GM18508 (cell line): ENCODE measurements around the gene TMEM167B.
A peak's percentile ranks its signal among the peaks of the same experiment; 100 is the strongest.

Experiments used
- ATAC-seq: cut with Tn5 transposase; IDR thresholded peaks from one replicate; pipeline ENCODE4 v1.9.1; 2021; ENCODE audit warnings: moderate number of reproducible peaks; ENCODE audit not compliant: insufficient read depth, unreplicated experiment

Gene TMEM167B

DNA sequence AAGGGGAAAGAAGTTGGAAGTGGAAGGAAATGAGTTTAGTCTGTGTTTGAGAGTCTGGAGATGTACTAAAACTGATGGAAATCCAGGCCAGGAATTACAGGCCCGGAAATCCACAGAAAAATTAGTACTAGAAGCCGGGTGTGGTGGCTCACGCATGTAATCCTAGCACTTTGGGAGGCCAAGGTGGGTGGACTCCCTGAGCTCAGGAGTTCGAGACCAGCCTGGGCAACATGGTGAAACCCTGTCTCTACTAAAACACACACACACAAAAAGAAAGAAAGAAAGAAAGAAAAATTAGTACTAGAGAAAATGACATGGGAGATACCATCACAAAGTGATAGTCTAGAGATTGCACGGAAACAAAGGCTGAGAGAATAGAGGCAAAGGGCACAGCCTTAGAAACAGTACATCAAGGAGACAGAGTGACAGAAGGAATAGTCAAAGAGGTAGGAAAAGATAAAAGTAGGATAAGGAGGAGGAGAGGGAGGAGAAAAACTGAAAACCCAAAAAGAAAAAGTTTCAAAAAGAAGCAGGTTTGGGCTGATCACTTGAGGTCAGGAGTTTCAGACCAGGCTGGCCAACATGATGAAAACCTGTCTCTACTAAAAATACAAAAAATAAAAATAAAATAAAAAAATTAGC lies 10.0 kb upstream of the TMEM167B start:
- ATAC-seq, result no peak

DNA sequence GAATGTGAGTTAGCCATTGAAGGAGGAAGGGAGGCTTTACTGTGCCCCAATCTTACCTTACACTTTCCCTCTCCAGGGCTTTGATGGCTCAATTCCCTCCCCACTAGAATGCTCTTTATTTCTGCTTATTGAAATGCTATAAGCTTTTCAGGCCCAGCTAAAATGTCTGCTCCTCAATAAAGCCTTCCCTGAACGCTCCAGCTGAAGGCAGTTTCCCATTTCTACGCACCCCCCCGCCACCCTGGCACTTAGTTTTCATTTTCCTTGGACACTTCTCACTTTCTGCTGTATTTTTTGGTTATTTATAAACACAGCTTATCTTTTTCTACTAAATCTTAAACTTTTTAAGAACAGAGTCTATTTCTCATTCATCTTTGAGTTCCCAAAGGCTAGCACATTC lies 7.1 kb upstream of the TMEM167B start:
- no peak for ATAC-seq

DNA sequence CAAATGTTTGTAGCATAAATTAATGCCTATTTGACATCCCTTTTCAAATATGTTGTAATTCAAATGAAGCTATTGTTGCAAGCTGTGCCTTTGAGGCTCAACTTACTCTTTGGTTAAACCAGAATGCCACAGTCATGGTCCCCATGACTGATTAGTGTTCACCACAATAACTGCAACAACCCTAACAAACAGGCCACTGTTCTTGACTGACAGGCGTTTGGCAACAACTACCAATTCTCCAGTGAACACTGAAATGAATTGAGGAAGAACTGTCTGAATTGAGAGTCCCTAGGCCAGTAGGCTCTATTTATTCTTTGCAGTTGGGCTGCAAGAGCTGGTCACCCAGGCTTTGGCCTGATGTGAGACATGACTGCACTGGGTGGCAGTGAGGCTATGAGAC lies 6.6 kb upstream of the TMEM167B start:
- no peak for ATAC-seq

DNA sequence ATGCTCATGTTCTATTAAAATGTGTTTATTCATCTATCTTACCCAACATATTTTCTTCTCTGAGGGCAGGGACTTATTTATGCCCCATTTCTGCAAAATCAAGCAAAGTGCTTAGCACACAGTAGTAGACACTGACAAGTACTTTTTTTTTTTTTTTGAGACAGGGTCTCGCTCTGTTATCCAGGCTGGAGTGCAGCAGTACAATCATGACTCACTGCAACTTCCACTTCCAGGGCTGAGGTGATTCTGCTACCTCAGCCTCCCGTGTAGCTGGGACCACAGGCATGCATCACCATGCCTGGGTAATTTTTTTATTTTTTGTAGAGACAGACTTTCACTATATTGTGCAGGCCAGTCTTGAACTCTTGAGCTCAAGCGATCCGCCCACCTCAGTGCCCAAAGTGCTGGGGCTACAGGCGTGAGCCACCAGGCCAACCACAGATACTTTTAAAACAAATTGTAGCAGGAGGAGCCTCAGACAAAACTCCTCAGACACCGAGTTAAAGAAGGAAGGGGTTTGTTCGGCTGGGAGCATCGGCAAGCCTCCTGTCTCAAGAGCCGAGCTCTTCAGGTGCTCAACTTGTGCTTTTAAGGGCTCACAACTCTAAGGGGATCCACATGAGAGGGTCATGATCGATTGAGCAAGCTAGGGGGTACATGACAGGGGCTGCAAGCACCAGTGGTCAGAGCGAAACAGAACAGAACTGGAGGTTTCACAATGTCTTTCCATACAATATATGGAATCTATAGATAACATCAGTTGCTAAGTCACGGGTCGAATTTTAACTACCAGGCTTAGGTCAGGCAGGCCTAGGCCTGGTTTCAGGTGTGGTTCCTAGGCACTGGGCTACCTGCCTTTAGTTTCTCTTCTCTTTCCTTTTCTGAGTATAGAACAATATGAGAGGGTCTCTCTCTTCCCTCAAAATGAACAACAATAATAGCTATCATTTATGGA lies 5.7 kb upstream of the TMEM167B start:
- ATAC-seq, result no peak

DNA sequence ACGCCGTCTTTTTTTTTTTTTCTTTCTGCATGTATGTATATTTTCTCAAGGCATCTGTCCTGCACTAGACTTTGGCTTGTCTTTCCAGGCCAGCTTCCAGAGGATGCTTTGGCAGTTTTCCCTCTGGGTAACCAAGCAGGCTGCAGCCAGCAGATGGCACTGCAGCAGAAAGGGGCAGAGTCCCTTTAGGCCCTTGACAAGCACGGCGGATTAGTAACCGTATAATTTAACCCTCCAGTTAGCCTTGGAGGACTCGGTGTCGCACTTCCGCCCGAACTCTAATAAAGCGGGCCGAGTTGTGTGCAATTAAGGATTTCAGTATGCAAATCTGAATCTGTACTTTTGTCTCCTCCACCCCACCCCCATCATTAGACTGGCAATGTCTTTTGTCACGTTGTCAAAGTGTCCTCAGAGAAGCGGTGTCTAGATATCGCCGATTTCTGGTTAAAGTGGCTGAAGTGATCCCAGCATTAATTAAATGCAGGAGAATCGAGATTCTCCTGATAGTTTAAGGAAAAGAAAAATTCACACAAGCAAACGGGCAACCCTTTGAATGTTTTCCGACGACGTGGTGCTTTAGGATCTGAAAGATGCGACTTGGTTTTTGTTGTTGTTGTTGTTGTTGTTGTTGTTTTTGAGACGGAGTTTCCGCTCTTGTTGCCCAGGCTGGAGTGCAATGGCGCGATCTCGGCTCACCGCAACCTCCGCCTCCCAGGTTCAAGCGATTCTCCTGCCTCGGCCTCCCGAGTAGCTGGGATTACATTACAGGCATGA lies 1.1 kb upstream of the TMEM167B start:
- no peak for ATAC-seq

DNA sequence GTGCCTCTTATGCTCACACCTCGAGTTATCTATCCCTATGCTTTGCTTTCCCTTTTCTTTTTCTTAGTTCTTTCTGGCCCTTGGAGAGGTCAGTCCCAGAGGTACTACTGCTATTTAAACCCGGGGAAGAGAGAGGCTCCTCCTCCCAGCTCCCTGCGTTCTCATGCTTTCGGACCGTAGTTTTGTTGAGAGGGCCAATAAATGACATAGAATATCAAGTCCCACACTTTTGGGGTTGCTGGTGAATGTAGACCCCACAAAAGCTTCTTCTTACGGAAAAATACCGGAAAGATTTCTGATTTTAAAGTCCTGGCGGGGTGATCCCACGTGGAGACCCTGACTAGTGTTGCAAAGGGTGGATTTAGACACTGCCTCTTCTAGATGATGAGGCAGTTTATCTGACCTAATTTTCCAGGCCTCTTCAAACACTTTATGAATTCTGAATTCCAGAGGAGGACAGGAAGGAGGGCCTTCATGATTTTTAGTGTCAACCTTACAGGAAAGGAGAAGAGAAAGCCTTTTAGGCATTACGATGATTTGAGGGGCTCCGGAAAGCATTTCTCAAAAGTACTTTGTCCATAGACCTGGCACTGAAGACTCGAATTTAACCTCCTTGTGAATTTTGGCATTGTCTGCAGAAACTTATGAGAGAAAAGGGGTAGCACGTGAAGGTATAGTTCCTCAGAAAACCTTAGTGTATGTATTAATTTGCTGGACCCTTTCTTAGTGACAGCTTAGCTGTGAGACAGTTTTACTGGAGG lies 694 bp downstream of the TMEM167B start:
- peak; percentile 32 for ATAC-seq

DNA sequence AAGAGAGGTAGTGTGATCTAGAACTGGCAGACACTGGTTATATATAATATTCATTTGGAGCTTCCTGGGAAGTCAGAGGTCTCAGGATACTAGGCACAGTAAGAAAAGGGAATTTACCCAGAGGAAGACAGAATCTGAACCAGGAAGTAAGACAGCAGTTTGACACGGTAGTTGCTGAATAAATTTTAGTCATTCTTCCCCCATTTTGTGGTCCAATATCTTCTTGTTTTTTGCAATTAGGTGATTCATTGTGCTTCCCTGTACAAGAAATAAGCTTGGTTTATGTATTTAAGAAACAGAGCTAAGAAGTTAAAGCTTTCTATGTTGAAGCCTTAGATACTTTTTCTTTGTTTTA lies 1.3 kb downstream of the TMEM167B start:
- no peak for ATAC-seq

DNA sequence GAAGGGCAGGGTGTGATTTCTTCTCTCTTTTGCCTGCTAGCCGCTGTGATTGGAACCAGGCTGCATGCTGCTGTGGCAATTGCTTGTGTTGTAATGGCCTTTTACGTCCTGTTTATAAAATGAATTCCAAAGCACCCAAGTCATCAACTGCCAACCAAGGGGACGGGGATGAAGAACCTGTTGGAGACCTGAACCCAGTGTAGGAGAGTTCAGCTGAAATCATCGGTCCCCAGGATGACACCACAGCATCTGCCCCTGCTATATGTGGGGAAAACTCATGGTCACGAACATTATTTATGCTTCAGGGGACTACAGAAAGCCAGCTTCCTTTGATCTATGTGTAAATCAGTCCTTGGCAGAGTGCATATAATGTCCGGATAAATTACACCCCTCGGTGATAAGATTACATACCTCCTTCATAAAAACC lies 3.8 kb downstream of the TMEM167B start:
- ATAC-seq, result no peak

DNA sequence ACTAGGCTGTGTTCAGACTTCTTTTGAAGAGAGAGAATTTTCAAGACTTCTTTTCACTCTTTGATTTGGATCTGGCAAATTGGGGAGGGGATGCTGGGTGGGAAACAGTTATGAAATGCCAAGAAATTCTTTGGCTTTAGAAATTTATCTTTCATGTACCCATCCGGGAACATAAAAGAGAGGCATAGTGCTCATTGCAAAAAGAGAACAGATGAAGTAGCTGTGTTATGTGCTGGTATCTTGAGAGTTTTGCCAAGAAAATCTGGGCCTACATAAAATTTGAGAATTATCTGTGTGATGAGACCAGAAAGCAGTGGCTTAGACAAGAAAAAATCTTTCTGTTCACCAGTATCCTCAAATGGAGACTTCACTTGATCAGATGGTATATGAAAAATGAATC lies 4.3 kb downstream of the TMEM167B start:
- ATAC-seq, result no peak

DNA sequence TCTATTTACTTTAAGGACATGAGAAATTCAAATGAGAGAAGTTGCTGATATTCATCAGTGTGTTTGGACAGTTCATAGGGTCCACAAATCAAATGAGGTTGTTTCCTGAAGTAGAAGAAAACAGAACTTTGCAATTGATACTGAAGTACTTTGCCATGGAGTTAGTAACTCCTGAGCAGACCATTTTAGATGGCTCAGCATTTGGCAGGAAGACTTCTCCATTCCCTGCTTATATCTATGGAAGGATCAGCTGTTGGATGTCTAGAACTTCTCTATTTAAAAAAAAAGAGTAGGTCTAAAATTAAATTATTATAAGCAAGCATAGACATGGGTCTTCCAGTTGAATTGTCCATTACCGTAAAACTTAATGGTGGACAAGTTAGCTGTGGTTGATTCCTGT lies 5.1 kb downstream of the TMEM167B start:
- ATAC-seq, result no peak

DNA sequence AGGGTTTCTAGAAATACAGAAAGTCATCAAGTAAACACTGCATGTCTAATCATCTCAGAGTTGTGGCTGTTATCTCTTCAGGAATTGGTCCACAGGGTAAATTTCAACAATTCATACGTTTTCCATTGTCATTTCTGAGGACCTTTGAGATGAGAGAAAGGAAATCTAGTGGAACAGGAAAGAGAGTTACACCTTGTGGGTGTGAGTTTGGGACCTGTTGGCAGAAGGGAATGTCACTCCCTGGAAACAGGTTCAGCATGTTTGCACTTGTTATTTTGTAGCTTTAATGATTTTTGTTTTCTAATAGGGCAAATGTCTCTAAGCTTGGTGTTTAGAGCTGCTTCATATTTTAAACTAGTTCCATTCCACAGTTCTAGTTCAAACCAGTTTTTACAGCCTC lies 5.6 kb downstream of the TMEM167B start:
- no peak for ATAC-seq

DNA sequence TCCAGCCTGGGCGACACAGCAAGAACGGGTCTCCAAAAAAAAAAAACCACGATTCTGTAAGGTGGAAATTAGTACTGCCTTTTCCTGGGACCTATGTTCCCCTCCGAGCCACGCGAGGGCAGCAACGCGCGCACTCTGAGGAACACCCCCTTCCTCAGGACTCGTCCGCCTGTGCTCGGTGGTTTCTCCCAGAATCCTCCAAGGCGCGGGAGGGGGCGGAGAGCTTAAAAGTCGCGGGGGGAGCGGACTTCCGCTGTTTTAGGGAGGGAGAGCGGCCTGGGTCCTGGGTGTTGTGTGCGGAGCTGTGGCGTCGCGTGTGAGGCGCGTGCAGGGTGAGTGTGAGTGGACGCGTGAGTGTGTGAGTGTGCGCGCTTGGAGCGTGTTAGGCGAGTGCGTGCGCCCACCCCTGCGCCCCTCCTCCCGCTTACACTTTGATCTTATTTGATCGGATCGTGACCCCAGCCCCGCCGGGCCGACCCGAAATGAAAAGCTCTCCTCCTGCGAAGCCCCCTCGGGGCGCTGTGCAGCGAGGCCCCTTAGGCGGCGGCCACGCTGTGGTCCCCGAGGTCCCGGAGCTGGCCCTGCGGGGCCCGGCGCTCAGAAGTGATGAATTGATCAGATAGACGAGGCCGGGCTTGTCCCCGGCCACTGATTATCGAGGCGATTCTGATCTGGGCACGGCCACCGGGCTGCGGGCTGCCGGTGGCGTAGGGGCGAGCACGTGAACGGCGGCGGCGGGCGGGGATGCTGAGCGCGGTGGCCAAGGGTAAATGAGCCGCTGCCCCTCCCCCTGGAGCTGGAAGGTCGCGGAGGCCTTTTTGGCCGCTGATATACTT lies 9.6 kb downstream of the TMEM167B start:
- peak; percentile 59 for ATAC-seq

DNA sequence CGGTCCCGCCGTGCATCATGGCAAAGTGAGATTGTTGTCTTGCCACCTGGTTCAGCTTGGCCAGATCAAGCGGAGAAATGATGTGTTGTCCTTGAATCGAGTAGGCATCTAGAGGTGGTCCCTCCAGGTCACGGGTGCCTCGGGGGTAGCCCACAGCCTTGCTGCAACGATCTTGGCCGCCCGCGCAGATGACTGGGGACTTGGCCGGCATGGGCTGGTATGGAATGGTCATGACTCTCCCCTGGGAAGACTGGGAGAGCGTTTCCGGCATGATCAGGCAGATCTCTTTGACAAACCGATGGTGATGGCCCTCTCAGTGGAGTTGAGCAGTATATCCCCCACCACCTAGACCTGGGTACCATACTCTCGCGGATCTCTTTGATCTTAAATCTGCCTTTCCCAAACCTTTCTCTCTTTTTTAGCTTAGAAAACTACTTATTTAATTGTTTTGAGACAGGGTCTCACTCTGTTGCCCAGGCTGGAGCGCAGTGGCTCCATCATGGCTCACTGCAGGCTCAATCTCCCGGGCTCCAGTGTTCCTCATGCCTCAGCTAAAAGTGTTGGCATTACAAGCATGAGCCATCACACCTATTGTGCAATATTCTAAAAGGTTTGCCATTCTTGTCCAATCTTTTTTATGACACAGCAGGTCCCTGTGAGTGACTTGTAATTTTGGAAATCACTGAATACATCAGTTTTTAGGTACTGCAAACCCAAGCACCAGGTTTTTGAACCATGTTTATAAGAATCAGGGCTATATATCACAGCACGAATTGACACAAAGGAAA lies 14.0 kb downstream of the TMEM167B start:
- ATAC-seq, result no peak

DNA sequence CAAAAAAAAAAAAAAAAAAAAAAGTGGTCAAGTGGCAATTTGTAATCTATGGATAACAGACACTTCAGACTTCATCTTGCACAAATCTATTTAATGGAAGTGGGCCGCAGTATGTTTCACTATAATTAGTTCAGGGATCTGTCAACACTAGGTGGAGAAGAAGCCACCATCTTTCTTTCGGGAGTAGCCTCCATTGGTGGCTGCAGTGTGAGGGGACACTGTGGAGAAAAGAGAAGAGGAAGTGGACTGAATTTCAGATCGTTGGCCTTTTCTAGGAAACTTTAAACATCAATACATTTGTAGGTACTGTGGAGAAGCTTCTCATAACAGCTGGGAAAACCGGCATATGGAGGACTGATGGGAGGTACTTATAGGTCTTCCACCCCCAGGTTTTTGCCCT lies 15.3 kb downstream of the TMEM167B start:
- ATAC-seq, result no peak

DNA sequence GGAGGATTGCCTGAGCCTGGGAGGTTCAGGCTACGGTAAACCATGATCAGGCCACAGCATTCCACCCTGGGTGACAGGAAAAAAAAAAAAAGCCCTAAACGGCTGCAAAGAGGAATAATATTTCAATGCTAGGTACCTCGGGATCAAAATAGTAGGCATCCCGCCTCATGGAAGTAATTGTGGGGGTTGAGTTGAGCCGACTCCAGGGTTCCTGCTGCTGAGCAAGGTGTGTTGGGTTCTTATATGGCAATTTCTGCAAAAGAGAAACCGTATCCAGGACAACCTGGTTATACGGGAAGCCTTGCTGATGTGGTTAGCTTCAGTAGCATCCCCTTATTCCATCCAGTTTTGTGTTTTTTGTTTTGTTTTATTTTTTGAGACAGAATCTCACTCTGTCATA lies 17.2 kb downstream of the TMEM167B start:
- ATAC-seq, result no peak

DNA sequence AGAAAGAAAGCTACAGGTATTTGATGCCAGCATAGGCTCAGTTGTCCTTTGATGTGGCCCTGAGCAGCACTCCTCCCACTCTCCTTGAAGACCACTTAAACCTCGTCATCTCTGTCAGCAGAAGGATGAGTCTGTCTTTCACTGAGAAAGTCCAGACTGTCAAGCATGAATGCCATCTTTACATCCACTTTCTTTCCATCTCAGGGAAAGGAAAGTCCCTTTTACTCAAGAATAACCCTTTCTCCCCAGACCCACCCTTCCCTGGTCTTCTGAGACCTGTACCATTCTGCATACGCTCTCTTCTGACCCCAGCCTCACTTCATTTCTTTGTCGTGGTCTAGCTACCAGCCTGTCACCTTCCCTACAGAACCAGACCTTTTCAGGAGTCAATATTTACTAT lies 19.3 kb downstream of the TMEM167B start:
- ATAC-seq, result no peak

DNA sequence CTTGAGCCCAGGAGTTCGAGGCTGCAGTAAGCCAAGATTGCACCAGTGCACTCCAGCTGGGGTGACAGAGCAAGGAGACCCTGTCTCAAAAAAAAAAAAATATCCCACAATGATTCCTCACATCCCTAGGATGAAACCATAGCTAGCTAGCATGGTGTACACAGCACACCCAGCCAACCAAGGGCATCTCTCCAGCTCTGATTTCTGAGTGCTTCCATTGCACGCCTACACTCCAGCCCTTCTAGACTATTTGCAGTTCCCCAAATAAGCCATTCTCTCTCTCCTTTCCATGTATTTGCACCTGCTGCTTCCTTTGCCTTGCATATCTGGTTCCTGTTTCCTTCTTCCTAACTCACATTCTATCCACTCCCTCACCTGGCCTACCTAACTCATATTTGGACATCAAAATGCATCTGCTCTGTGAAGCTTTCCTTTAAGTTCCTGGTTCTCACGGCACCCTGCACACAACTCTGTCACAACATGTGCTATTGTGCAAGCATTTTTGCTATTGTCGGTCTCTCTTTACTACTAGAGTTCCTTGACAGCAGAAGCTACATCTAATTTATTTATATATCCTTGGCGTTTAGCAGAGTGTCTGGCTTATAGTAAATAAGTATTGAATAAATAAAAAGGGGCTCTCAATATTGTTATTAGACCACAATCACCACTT lies 21.0 kb downstream of the TMEM167B start:
- no peak for ATAC-seq

DNA sequence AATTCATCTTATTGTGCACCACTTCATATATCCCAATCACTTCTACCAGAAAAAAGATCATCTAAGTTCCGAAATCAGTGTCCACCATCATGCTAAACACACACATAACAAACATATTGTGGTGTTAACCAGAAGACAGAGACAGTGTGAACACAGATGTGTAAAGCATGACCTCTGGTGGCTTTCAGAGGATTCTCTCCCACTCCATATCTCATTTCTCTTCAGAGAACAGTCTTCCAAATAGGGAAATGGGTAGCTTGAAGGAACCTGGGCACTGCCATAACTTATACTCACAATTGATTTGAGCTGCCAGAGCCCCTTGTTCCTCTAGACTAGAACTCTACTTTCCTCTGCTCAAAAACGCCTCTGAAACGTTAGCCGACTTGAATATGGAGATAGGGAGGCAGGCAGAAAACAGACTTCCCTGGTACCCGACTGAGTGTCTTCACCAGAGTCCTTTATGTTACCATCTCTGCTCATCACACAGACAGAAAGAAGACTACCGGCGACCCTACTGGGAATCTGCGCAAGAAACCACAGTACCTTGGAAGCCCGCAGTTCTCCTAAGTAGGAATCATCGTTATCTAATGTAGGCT lies 21.6 kb downstream of the TMEM167B start:
- no peak for ATAC-seq
